Ishikawa (cell line): ENCODE results near the gene ZNF296.
A peak's percentile ranks its signal among the peaks of the same experiment; 100 is the strongest.

Source experiments
- CEBPB ChIP-seq: IDR thresholded peaks from 2 replicates; pipeline ENCODE4 v1.6.1; 2012
- CREB1 ChIP-seq: IDR thresholded peaks from 2 replicates; pipeline ENCODE4 v1.6.1; 2012; ENCODE audit warnings: low read depth
- EGR1 ChIP-seq: IDR thresholded peaks from 2 replicates; pipeline ENCODE4 v1.6.1; 2012
- EP300 ChIP-seq: IDR thresholded peaks from 2 replicates; pipeline ENCODE4 v1.6.1; 2012; ENCODE audit warnings: borderline replicate concordance
- FOXM1 ChIP-seq: IDR thresholded peaks from 2 replicates; pipeline ENCODE4 v1.6.1; 2012; ENCODE audit warnings: low read depth, borderline replicate concordance
- NFIC ChIP-seq: IDR thresholded peaks from 2 replicates; pipeline ENCODE4 v1.6.1; 2012
- RAD21 ChIP-seq: IDR thresholded peaks from 2 replicates; pipeline ENCODE4 v1.6.1; 2012; ENCODE audit warnings: low read depth
- REST ChIP-seq: IDR thresholded peaks from 2 replicates; pipeline ENCODE4 v1.6.1; 2012; ENCODE audit warnings: low read depth, mild to moderate bottlenecking
- TAF1 ChIP-seq: IDR thresholded peaks from 2 replicates; pipeline ENCODE4 v1.6.1; 2012; ENCODE audit warnings: low read depth, mild to moderate bottlenecking
- TCF12 ChIP-seq: IDR thresholded peaks from 2 replicates; pipeline ENCODE4 v1.6.1; 2012; ENCODE audit warnings: low read depth
- TEAD4 ChIP-seq: IDR thresholded peaks from 2 replicates; pipeline ENCODE4 v1.6.1; 2012
- USF1 ChIP-seq: IDR thresholded peaks from 2 replicates; pipeline ENCODE4 v1.6.1; 2012
- YY1 ChIP-seq: IDR thresholded peaks from 2 replicates; pipeline ENCODE4 v1.6.1; 2012; ENCODE audit warnings: low read depth
- ZBTB7A ChIP-seq: IDR thresholded peaks from 2 replicates; pipeline ENCODE4 v1.6.1; 2012; ENCODE audit warnings: low read depth
- TF ChIP-seq, protein P1 (sequence below): IDR thresholded peaks from 2 replicates; pipeline ENCODE4 v1.6.1; 2012

The ZNF296 gene

DNA sequence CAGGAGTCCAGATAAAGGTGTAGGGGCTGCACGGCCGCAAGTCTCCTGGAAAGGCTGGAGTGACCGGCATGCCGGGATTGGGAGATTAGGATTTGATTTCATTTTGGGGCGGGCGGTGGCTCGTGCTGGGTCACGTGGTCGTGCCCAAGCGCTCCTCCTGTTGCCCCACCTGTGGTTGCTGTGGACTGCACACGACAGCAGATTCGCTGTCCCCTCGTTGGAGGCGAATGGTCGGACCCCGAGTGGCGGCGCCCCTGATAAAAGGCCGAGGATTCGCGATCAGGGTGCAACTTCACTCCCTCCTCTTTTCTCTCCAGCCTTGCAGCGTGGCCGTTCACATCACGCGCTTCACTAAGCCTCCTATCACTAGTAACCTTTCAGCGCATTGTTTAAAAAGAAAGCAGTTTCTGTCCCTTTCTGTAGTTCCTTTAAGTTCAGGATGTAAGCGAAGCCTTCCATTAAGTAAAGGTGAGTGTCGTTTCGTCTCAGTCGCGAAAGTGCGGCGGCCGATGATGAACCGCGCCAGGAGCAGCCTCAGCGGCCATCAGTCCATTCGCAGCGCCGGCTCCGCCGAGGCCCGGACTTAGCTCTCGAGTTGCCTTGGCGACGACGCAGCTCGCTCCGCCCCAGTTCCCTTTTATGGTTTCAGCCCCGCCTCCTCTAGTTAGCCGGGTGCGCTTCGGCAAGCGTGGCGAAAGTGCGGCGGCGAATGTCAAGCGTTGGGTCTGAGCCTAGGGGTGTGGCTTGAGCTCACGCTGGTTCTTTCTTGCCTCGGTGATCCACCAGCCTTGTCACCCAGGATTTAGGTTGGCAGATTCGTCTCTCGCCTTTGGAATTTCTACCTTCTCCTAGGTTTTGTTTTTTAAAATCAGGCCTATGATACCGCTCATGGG, 15.0 kb upstream of the ZNF296 start:
- TF ChIP-seq TCF12 (peak; percentile 49; the same call in 1 of the 2 replicates), YY1 (peak; percentile 81), FOXM1 (no peak), CEBPB (no peak; the same call in 1 of the 2 replicates), TAF1 (peak; percentile 44), NFIC (0 out of 2 replicates have a peak, but pooled peaks have one; percentile 19), CREB1 (peak; percentile 50), REST (no peak), EP300 (peak; percentile 70), ZBTB7A (no peak), USF1 (peak; percentile 95), TEAD4 (peak; percentile 56), EGR1 (no peak; the same call in 1 of the 2 replicates), RAD21 (no peak)
- TF ChIP-seq, protein P1, sequence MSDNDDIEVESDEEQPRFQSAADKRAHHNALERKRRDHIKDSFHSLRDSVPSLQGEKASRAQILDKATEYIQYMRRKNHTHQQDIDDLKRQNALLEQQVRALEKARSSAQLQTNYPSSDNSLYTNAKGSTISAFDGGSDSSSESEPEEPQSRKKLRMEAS: peak; percentile 86

DNA sequence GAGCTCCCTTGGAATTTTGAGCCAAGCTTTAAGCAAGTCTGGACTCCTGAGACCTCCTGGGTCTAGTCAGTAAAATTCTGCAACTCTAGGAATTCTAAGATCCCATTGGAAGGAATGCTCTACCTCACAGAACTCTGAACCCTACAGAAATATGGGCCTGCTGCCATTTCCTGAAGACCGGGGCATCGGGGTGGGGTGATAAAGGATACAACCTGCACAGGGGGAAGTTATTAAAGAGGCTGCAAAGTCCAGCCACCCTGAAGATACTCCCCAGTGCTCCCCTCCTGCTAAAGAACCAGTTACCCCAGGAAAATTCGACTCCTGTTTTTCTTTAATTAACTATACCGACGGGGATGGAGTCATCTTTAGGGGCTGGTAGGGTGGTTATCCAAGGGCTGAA, 14.3 kb upstream of the ZNF296 start:
- no peak for TF ChIP-seq RAD21

DNA sequence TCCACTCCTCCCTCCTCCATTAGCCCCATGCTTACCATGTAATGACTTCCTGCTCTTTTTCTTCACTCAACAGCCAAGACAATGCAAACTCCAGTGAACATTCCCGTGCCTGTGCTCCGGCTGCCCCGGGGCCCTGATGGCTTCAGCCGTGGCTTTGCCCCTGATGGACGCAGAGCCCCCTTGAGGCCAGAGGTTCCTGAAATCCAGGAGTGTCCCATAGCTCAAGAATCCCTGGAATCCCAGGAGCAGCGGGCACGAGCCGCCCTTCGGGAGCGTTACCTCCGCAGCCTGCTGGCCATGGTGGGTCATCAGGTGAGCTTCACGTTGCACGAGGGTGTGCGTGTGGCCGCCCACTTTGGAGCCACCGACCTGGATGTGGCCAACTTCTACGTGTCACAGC, 13.8 kb upstream of the ZNF296 start:
- TF ChIP-seq REST (no peak), TEAD4 (no peak)

DNA sequence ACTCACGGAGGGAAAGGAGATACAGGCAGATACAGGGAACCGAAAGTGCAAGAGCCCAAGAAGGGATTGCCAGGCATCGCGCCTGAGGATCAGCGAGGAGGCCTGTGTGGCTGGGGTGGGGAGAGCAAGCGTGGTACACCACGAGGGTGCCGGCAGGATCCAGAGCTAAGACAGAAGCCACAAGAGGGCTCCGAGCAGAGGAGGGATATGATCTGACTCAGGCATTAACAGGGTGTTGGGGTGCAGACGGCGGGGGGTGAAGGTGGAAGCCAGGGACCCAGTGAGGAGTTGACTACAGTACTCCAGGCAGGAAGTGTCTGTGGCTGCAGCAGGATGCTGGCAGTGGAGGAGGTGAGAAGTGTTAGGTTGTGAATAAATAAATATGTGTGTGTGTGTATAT, 11.3 kb upstream of the ZNF296 start:
- TF ChIP-seq ZBTB7A (no peak), CEBPB (no peak), RAD21 (no peak), NFIC (no peak), EP300 (no peak), CREB1 (no peak), EGR1 (no peak), TEAD4 (no peak), FOXM1 (no peak), REST (no peak), YY1 (no peak), TCF12 (no peak), USF1 (no peak), TAF1 (no peak)
- TF ChIP-seq, protein P1: no peak

DNA sequence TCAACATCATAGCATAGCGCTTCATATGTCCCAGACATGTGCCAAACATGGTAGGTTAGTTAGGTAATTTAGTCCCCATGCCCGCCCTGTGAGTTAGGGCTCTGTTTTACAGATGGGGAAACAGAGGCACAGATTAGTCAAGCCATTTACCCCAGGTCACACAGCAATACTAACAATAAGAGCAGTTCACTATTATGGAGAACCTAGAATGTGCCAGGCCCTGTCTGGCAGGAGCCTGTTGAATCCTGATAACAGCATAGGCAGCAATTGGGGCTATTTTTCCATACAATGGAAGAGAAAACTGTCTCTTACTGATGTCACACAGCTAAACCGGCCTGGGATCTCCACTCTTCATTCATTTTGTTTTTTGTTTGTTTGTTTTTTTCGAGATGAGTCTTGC, 10.2 kb upstream of the ZNF296 start:
- TF ChIP-seq EP300 (no peak), TAF1 (no peak), TCF12 (no peak), CREB1 (no peak), USF1 (no peak), FOXM1 (no peak), NFIC (no peak), ZBTB7A (no peak), TEAD4 (no peak), RAD21 (no peak), REST (no peak), YY1 (no peak)
- TF ChIP-seq, protein P1: no peak
